NCI-H510A treated with DMSO at 0.1 percent for 48 hours (cell line): ENCODE measurements around the gene KIF22.

Experiments
- DNase-seq: peaks from one replicate; lab custom pipeline; 2025; lab: John Stamatoyannopoulos, UW

Gene KIF22

DNA sequence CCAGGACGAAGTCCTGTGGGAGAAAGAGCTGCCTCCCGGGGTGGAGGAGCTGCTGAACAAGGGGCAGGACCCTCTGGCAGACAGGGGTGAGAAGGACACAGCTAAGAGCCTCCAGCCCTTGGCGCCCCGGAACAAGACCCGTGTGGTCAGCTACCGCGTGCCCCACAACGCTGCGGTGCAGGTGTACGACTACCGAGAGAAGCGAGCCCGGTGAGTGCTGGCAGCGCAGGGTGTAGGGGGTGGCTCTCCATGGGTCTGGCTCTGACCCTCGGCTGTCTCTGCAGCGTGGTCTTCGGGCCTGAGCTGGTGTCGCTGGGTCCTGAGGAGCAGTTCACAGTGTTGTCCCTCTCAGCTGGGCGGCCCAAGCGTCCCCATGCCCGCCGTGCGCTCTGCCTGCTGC is 51.1 kb downstream of the KIF22 start:
- DNase-seq = no peak

DNA sequence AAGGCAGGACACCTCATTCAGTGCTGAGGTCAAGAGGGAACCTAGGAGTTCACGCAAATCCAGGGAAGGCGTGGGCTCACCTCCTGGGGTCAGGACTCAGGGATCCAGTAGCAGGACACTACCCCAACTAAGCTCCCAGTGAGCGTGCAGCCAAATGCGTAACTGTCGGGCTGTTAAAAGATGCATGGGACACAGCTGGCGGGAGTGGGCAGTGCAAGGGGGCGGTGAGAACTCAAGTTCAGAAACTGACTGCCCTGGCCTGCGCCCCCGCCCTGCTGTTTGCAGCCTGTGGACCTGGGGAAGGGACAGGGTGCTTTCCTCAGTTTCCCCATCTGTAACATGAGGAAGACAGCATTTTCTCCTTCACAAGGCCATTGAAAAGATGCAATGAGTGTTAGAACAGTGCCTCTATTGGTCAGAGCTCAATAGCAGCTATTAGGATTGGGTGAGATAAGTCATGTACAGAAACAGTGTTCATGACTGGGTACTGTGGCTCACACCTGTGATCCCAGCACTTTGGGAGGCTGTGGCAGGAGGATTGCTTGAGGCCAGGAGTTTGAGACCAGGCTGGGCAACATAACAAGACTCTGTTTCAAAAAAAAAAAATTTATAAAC is 52.3 kb downstream of the KIF22 start:
- DNase-seq = no peak

- DNase-seq = no peak
Measured at GRCh38 chr16:29843931-29844330, 53.4 kb downstream of the KIF22 start.

- no peak for DNase-seq
Measured at GRCh38 chr16:29844575-29845331, 54.2 kb downstream of the KIF22 start.

DNA sequence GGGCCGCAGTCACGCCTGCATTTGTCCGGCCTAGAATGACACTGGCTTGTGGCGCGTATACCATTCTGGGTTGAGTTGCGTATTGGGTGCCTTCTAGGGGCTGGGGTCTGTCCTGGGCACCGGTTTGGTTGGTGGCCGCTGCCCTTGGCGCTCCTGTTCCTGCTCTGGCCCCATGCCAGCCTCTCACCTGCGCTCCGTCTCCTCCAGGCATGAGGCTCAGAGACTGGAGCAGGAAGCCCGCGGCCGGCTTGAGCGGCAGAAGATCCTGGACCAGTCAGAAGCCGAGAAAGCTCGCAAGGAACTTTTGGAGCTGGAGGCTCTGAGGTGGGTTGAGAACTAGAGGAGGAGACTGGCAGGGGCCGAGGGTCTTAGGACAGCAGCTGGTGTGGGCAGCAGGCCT is 55.1 kb downstream of the KIF22 start:
- no peak for DNase-seq

GRCh38 chr16:29848420-29849297 is 58.1 kb downstream of the KIF22 start:
- DNase-seq = peak; percentile 50

GRCh38 chr16:29849505-29849904 is 59.0 kb downstream of the KIF22 start:
- no peak for DNase-seq

GRCh38 chr16:29850998-29851397 is 60.4 kb downstream of the KIF22 start:
- DNase-seq = no peak

DNA sequence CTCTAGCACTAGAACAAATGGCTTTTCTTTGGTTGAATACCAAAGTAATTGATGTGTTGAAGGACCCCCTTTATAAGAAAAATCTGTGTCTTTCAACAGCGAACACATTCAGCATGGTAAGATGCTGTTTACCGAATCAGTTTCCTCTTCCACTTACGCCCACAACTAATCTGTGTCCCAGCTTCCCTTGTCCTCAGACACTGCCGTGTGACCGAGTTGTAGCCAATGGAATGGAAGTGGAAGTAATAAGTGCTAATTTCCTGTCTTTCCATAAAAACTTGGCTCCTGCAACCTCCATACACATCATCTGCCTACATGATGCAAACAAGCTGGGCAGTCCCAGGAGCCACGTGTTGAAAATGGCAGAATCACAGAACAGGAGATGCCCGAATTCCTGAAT is 62.1 kb downstream of the KIF22 start:
- DNase-seq = no peak

GRCh38 chr16:29854520-29855100 is 64.1 kb downstream of the KIF22 start:
- DNase-seq = no peak
